Activated naive CD8-positive, alpha-beta T cell treated with anti-CD3 and anti-CD28 coated beads, Interleukin-2, amount 10 ng/mL, durations not matched to agents 7 days and 5 days (primary cell): ENCODE results near the gene HNRNPA2B1. TPM values are rescaled to one million over a fixed set of nuclear protein-coding genes. Genes with fewer than 3 reads are reported as not detected.
A peak's percentile ranks its signal among the peaks of the same experiment; 100 is the strongest.

Experiments
- ATAC-seq: fragments of 150-1000 bp; cut with Tn5 transposase; one replicate; pipeline ENCODE4 v1.10.0; 2021; ENCODE audit warnings: low read depth, moderate library complexity
- POLR2A ChIA-PET: fragments of 350-600 bp; sonication (Branson Sonifier 250); formaldehyde crosslinking; loops from one replicate; lab custom pipeline; 2021; ENCODE audit warnings: antibody characterized with exemption; lab: Charles Lee
- DNase-seq: peaks from one replicate; pipeline ENCODE4 v3.0.0; 2021
- H3K27ac Mint-ChIP-seq: one replicate; pipeline ENCODE4 v1.8.0; 2022; ENCODE audit warnings: mild to moderate bottlenecking, mixed read lengths
- H3K27me3 Mint-ChIP-seq: one replicate; pipeline ENCODE4 v1.8.0; 2022; ENCODE audit warnings: mild to moderate bottlenecking, moderate library complexity, mixed read lengths
- H3K36me3 Mint-ChIP-seq: one replicate; pipeline ENCODE4 v1.8.0; 2021; ENCODE audit warnings: mild to moderate bottlenecking, mixed read lengths
- H3K4me1 Mint-ChIP-seq: one replicate; pipeline ENCODE4 v1.8.0; 2021; ENCODE audit warnings: mixed read lengths
- H3K4me3 Mint-ChIP-seq: one replicate; pipeline ENCODE4 v1.8.0; 2022; ENCODE audit warnings: mild to moderate bottlenecking, moderate library complexity, mixed read lengths
- H3K9me3 Mint-ChIP-seq: one replicate; pipeline ENCODE4 v1.8.0; 2021; ENCODE audit warnings: mixed read lengths
- total RNA-seq, 2 experiments: library from RNA; stranded (reverse); gene quantifications; one replicate each; pipeline ENCODE4 v1.2.3, GENCODE V29; 2021

HNRNPA2B1 gene
- total RNA-seq, result 100 to 1,000 TPM; 653 to 667 TPM

DNA sequence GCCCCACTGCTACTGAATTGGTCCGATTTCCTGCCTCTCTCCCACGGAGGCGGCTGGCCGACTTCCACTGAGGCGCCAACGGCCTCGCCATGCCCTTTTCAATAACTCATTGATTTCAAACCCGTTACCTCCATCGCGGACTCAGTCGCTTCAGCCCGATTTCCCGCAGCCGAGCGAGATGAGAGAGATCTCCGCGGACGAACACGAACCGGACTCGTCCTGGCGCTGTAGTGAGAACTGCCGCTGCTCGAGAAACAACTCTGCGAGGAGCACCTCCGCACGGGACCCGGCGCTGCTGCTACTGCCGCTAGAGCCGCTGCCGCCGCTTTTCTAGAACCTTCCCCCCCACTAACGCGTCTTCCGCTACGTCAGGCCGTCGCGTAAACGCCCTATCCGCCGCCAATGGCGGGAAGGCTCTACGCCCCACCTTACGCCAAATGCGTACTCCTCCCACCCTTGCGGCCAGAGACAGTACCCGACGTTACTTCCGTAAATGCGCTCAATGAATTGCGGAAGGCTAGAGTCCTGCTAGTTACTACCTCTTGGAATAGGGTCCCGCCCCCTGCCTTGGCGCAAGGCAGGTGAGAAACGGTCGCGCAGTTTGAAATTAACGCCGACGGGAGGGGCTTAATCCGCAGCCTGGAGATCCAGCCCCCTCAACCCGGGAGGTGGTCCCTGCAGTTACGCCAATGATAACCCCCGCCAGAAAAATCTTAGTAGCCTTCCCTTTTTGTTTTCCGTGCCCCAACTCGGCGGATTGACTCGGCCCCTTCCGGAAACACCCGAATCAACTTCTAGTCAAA is at the start of gene HNRNPA2B1:
TSS of gene HNRNPA2B1 (minus strand) at position 303 of the 803 bp plus-strand sequence. CDS start at position 134, 169 bp downstream.
- ATAC-seq (peak; percentile 68), DNase-seq (peak; percentile 98)
- Mint-ChIP-seq H3K27me3 (no peaks in the 10 kb centered on the region), H3K4me1 (peaks cover 40% of the 10 kb centered on the region), H3K9me3 (no peaks in the 10 kb centered on the region), H3K27ac (peak within 1 kb of the TSS; percentile 99), H3K36me3 (peaks cover 64% of the 10 kb centered on the region), H3K4me3 (peak within 1 kb of the TSS; percentile 99)
- POLR2A ChIA-PET, result interaction anchor here (0.6 to 7.2 kb wide), 34 partner anchors 8 to 998 kb away, joined by 3 to 107 read pairs (median 4); partner anchors contain the start of genes NFE2L3 and SNX10

DNA sequence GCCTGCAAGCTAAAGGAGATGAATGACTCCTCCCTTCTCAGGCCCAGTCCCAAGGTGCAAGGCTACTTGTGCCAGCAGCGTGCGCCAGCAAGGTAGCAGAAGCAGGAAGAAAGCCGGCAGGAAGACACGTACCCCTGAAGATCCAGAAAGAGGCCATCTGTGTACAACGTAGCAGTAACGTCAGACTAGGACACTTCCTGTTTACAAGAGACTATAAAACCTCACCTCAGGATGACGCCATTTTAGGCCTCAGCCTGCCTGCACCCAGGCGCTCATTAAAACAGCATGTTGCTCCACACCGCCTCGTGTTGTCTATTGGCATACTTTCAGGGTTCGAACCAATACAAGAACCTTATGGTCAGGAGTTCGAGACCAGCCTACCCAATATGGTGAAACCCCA is 49.7 kb upstream of the HNRNPA2B1 start:
- Mint-ChIP-seq H3K4me3 (no peak overlapping the region), H3K27ac (no peak overlapping the region)

DNA sequence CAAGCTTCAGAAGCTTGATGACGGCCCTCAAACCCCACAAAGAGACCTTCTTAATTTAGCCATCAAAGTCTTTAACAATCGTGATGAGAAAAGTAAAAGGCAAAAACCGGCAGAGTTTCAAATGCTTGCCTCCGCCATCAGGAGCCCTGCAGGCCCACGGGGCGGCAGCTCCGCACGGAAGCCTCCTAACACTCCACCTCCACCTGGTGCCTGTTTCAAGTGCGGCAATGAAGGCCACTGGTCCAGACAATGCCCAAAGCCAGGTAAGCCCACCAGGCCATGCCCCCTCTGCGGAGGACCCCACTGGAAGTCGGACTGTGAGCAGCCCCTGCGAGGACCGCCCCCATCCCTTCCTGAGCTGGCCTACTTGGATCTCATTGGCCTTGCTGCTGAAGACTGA is 44.6 kb upstream of the HNRNPA2B1 start:
- POLR2A ChIA-PET, result no interaction called here
- Mint-ChIP-seq H3K27ac (no peak overlapping the region), H3K36me3 (no peaks in the 10 kb centered on the region), H3K4me3 (no peak overlapping the region), H3K27me3 (peaks cover 2% of the 10 kb centered on the region), H3K9me3 (no peaks in the 10 kb centered on the region), H3K4me1 (no peaks in the 10 kb centered on the region)
- no peak for DNase-seq
- no peak for ATAC-seq

More for the DNA sequence above, 49.7 kb upstream of the HNRNPA2B1 start:
- ATAC-seq, result no peak
- Mint-ChIP-seq H3K27me3 (peaks cover 8% of the 10 kb centered on the region), H3K4me1 (peaks cover 1% of the 10 kb centered on the region), H3K36me3 (no peaks in the 10 kb centered on the region), H3K9me3 (no peaks in the 10 kb centered on the region)
- DNase-seq, result no peak
- POLR2A ChIA-PET, result no interaction called here

DNA sequence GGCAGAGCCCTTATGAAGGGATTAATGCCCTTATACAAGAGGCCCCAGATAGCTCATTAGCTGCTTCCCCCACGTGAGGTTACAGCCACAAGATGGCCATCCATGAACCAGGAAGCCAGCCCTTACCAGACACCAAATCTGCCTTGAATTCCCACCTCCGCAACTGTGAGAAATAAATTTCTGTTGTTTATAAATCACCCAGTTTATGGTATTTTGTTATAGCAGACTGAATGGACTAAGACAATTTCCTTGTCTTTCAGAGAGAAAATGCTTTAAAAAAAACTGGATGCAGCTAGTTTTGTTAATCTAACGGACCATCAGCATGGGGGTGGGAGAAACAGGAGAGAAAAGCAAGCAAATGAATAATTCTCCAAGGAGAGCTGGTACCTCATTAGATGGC is 37.5 kb upstream of the HNRNPA2B1 start:
- DNase-seq (no peak), ATAC-seq (no peak)
- POLR2A ChIA-PET, result no interaction called here
- Mint-ChIP-seq H3K4me3 (no peak overlapping the region), H3K4me1 (peaks cover 3% of the 10 kb centered on the region), H3K27me3 (peaks cover 2% of the 10 kb centered on the region), H3K9me3 (no peaks in the 10 kb centered on the region), H3K27ac (no peak overlapping the region), H3K36me3 (no peaks in the 10 kb centered on the region)

DNA sequence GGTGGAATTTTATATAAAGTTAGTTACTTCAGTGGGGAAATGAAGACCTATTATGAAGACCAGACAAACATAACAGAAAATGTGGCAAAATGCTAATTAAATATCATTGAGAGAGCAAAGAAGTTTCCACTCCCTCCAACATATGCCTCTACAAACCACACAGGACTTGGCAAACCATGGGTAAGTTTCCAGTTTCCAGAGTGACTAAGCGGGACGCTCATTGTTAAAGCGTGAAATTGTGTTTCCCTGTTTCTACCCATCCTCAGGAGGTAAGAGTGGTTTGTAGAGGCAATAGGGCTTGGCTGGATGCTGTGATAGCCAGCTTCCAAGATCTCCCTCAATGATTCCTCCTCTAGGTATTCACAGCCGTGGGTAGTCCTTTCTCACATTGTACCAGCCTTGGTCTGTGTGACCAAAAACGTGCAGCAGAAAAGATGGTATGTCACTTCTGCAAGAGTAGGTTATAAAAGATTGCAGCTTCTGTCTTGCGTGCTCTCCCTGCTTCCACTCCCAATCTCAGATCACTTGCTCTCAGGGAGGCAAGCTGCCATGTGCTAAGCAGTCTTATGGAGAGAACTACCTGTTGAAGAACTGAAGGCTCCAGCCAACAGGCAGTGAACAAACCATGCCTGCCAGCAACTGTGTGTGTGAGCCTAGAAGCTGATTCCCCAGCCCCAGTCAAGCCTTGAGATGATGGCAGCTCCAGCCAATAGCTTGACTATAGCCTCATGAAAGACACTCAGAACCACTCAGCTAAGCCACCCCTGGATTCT is 36.7 kb upstream of the HNRNPA2B1 start:
- H3K36me3 Mint-ChIP-seq, result no peaks in the 10 kb centered on the region
- no peak for DNase-seq
- POLR2A ChIA-PET, result interaction anchor here (0.6 kb wide), 1 partner anchor 427 kb away, joined by 3 read pairs; no protein-coding TSS in a partner anchor

DNA sequence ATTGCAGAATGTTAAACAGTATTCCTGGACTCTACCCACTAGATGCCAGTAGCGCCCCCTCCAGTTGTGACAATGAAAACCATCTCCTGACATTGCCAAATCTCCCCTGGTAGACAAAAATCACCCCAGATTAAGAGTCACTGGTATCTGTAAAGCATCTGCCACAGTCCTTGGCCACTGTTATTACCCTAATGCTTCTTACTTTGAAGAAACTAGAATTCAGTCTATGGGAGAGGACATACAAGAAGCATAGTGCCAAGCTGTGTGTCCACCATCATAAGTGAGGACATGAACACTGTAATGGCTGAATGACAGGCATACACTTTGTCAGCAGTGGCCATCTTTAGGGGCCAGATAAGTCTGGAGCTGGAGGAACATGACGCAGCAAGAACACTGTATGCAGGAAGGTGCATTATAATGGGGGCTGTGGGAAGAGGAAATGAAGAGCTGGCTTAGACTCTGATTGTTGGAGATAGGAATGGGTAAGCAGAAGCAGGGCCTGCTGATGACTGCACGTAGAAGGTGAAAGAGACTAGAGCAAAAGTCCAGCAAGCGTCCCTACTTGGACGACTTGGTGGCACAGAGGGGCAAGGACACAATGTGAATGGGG is 33.5 kb upstream of the HNRNPA2B1 start:
- Mint-ChIP-seq H3K4me1 (peaks cover 3% of the 10 kb centered on the region), H3K27ac (no peak overlapping the region), H3K4me3 (no peak overlapping the region), H3K27me3 (peaks cover 2% of the 10 kb centered on the region), H3K9me3 (peaks cover 2% of the 10 kb centered on the region), H3K36me3 (no peaks in the 10 kb centered on the region)
- ATAC-seq (no peak), DNase-seq (no peak)
- POLR2A ChIA-PET, result no interaction called here

More for the DNA sequence above, 36.7 kb upstream of the HNRNPA2B1 start:
- Mint-ChIP-seq H3K27ac (no peak overlapping the region), H3K27me3 (peaks cover 2% of the 10 kb centered on the region), H3K4me1 (peaks cover 3% of the 10 kb centered on the region), H3K4me3 (no peak overlapping the region), H3K9me3 (no peaks in the 10 kb centered on the region)
- ATAC-seq, result no peak

DNA sequence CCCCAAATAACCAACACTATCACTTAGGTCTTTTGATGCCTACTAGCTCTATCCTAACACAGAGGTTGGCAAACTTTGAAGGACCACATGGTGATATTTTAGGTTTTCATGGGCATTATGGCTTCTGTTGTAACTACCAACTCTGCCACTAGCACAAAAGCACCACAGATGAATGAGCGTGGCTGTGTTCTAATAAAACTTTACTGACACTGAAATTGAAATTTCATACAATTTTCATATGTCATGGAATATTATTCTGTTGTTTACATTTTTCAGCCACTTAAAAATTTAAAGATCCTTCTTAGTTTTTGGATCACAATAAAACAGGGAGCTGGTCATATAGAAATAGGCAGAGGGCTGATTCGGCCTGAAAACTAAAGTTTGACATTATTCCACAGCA is 27.4 kb upstream of the HNRNPA2B1 start:
- POLR2A ChIA-PET, result no interaction called here
- DNase-seq (no peak), ATAC-seq (no peak)
- Mint-ChIP-seq H3K9me3 (peaks cover 2% of the 10 kb centered on the region), H3K4me1 (no peaks in the 10 kb centered on the region), H3K27me3 (peaks cover 10% of the 10 kb centered on the region), H3K4me3 (no peak overlapping the region), H3K36me3 (no peaks in the 10 kb centered on the region), H3K27ac (no peak overlapping the region)

DNA sequence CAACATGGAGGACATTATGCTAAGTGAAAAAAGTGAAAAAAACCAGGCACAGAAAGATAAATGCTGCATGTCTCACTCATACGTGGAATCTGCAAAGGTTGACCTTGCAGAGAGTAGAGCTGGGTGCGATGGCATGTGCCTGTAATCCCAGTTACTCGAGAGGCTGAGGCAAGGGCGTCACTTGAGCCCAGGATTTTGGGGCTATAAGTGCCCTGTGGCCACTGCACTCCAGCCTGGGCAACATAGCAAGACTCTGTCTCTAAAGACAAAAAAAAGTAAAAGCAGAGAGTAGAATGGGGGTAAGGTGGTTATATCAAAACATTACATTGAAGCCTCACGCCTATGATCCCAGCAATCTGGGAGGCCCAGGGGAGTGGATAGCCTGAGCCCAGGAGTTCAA is 23.8 kb upstream of the HNRNPA2B1 start:
- Mint-ChIP-seq H3K4me3 (no peak overlapping the region), H3K4me1 (no peaks in the 10 kb centered on the region), H3K27me3 (peaks cover 17% of the 10 kb centered on the region), H3K36me3 (no peaks in the 10 kb centered on the region), H3K27ac (no peak overlapping the region), H3K9me3 (no peaks in the 10 kb centered on the region)
- ATAC-seq (no peak), DNase-seq (no peak)
- POLR2A ChIA-PET, result interaction anchor here (0.7 kb wide), 1 partner anchor 1446 kb away, joined by 4 read pairs; no protein-coding TSS in a partner anchor

DNA sequence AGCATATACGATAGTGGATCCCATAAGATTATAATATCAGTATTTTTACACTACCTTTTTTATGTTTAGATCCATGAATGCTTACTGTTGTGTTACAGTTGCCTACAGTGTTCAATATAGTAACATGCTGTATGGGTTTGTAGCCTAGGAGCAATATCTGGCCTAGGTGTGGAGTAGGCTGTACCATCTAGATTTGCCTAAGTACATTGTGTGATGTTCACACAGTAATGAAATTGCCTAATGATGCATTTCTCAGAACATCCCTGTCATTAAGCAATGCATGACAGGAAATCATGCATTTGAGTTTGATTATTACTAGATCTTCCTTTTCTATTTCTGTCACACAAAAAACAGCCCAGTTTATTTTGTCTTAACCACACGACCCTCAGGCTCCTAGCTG is 15.5 kb upstream of the HNRNPA2B1 start:
- Mint-ChIP-seq H3K27me3 (no peaks in the 10 kb centered on the region), H3K4me1 (peaks cover 8% of the 10 kb centered on the region), H3K9me3 (no peaks in the 10 kb centered on the region), H3K4me3 (no peak overlapping the region), H3K27ac (no peak overlapping the region), H3K36me3 (peaks cover 21% of the 10 kb centered on the region)
- ATAC-seq (no peak), DNase-seq (no peak)
- POLR2A ChIA-PET, result no interaction called here

DNA sequence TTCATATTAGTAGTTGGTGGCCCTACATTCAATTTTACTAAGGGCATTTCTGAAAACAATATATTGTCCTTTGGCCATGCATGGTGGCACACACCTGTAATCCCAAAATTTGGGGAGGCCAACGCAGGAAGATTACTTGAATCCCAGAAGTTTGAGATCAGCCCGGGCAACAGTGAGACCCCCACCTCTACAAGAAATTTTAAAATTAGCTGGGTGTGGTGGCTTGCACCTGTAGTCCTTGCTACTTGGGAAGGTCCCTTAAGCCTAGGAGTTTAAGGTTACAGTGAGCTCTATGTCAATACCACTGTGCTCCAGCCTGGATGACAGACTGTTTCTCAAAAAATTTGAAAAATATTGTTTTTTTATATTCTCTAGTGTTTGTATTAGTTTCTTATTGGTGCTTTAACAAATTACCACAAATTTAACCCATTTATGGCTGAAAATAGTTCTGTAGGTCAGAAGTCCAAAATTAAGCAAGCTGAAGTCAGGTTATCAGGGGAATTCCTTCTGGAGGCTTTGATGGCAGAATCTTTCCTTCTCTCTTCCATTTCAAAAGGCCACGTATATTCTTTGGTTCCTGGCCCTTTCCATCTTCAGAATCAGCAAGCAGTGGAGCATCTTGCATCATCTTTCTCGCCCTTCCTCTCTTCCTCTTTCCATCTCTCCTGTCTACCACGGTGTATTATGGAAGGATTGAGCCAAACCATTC is 13.4 kb upstream of the HNRNPA2B1 start:
- peaks cover 32% of the 10 kb centered on the region for H3K36me3 Mint-ChIP-seq
- H3K27ac Mint-ChIP-seq, result no peak overlapping the region
- no peaks in the 10 kb centered on the region for H3K27me3 Mint-ChIP-seq
- peaks cover 18% of the 10 kb centered on the region for H3K4me1 Mint-ChIP-seq
- DNase-seq (no peak), ATAC-seq (no peak)
- POLR2A ChIA-PET, result interaction anchor here (1.0 to 1.3 kb wide), 2 partner anchors 14 to 17 kb away, joined by 3 read pairs; no protein-coding TSS in a partner anchor
- H3K4me3 Mint-ChIP-seq, result no peak overlapping the region
- H3K9me3 Mint-ChIP-seq, result no peaks in the 10 kb centered on the region

DNA sequence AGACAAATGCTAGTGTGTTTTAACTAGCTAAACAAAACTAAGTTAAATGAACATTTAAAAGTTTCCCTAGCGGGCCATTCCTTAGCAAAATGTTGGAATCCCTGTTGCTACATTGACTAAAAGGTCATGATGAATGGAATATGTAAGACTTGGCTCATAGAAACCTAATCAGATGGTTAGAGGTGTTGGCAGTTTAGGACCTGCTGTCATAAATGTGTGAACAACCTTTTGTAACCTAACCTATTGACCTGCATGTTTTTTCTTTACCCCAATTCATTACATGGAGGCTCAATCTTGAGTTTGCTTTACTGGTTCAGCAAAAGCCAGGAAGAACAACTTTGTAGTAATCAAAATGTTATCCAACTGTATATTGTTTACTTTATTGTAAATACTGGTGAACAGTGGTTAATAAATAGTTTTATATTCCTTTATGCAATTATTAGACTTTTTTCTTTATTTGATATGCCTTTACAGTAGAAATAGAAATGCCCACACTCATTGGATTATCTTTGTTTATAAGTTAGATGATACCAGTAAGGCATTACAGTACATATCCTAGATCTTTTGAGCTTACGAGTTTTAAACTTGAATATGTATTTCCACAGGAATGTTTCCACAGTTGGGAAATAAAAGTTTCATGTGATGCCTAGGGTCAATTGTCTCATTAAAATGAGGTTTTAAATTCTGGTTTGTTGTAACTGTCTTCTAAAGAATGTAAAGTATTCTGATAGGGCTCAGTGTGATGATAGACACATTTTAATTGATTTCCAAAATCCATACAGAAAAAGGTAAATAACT is 12.6 kb upstream of the HNRNPA2B1 start:
- H3K9me3 Mint-ChIP-seq, result no peaks in the 10 kb centered on the region
- H3K27me3 Mint-ChIP-seq, result no peaks in the 10 kb centered on the region
- peaks cover 18% of the 10 kb centered on the region for H3K4me1 Mint-ChIP-seq
- H3K36me3 Mint-ChIP-seq, result peaks cover 32% of the 10 kb centered on the region
- no peak overlapping the region for H3K27ac Mint-ChIP-seq
- POLR2A ChIA-PET, result interaction anchor here (1.0 kb wide), 1 partner anchor 16 kb away, joined by 3 read pairs; no protein-coding TSS in a partner anchor
- no peak for DNase-seq
- H3K4me3 Mint-ChIP-seq, result no peak overlapping the region
- no peak for ATAC-seq

DNA sequence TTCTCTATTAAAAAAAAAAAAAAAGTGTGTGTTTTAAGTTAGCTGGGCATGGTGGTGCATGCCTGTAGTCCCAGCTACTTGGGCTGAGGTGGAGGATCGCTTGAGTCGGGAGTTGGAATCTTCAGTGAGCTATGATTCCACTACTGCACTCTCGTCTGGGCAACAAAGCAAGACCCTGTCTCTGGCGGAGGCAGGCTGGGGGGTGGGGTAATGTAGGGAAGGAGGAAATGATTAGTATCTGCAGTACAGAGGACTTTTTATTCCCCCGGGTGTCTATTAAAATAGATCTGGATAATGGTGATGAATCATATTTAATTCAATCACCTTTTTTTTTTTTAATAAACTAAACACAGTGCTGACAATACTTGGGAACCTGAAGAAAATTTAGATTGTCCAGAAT is 7.5 kb upstream of the HNRNPA2B1 start:
- no peak overlapping the region for H3K4me3 Mint-ChIP-seq
- no peaks in the 10 kb centered on the region for H3K9me3 Mint-ChIP-seq
- peaks cover 45% of the 10 kb centered on the region for H3K4me1 Mint-ChIP-seq
- DNase-seq (no peak), ATAC-seq (no peak)
- no peaks in the 10 kb centered on the region for H3K27me3 Mint-ChIP-seq
- POLR2A ChIA-PET, result interaction anchor here (0.7 to 1.5 kb wide), 4 partner anchors 9 to 67 kb away, joined by 3 to 4 read pairs (median 4); no protein-coding TSS in a partner anchor
- peaks cover 52% of the 10 kb centered on the region for H3K36me3 Mint-ChIP-seq
- peak overlapping the region; percentile 28 for H3K27ac Mint-ChIP-seq
